Stimulated activated CD8-positive, alpha-beta memory T cell treated with anti-CD3 and anti-CD28 coated beads, Interleukin-7, amount 100 ng/mL, for 24 hours (primary cell): ENCODE results near the gene CYP26A1.
"Not testable (repeated sequence)": the region's sequence is repeated elsewhere in the genome, so short reads cannot be mapped to it uniquely, and the experiment has no call there.

Experiments
- DNase-seq: peaks from one replicate; pipeline ENCODE4 v3.0.0-alpha.2; 2020; ENCODE audit warnings: low read depth

The CYP26A1 gene

DNA sequence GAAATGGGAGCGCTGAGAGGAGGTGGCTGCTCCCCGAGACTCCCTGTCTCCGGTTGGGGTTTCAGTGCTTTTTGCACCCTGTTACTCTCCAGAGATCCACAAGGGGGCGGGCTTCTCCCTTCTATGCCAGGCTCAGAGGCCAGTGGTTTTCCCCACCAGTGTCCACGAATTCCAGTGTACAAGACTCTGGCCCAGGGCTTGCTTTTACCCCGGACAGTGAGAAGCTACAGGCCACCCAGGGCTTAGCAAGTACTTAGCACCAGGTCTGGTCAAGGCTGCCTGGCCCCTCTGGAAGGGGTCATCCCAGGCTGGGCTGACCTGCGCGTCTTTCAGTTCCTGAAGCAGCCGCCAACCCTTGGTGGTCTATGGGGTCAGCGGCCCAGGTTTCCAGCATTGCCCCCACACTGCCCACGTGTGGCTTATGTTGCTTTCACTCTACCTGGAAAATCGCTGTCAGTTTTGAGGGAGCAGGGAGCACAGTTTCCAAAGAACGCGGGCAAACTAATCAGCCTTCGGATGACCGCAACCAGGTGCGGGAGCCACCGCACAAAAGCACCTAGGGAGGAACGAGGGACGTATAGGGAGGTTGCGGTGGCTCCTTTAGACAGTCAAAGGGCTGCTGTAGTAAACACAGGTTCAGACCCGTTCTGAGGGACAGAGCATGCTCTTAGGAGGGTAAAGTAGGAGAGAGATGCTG lies 6.8 kb downstream of the CYP26A1 start:
- DNase-seq, result no peak

GRCh38 chr10:93081318-93081717 lies 7.6 kb downstream of the CYP26A1 start:
- no peak for DNase-seq

DNA sequence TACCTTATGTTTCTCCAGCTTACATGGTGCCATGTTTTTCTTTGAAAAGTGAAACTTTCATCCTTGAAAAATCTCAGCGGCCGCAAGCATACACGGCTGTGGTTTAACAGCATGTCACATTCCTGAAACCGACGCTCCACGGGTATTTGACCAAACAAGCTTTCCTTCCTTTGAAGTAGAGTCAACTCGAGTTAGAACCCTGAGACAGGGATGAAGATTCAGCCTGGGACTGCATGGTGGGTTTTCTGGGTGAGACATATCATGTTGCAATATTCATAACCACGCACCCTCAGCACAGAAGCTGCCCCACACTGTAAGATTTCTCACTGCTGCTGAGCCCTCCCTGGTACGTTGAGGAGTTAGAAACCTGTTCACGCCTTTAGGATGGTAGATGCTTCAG lies 8.1 kb downstream of the CYP26A1 start:
- no peak for DNase-seq

DNA sequence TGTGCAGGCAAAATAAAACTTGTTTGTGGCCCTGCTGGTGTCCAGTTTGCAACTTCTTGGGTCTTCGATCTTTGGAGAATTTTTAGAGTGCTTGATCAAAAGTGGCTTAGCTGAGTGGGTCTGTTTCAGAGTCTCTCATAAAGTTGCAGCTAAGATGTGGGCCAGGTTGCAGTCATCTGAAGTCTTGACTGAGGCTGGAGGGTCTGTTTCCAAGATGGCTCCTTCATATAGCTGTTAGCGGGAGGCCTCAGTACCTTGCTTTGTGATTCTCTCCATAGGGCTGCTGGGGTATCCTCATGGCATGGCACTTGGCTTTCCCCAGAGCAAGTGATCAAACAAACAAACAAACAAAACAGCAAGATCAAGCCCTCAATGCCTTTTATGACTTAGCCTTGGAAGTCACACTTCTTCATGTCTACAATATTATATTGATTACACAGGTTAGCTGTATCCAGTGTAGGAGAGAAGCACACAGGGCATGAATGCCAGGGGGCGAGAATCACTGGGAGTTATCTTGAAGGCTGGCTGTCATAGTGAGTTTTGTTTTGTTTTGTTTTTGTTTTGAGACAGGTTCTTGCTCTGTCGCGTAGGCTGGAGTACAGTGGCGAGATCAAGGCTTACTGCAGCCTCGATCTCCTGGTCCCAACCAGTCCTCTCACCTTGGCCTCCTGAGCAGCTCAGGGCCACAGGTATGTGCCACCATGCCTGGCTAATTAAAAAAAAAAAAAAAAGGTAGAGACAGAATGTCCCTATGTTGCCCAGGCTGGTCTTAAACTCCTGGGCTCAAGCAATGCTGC lies 10.2 kb downstream of the CYP26A1 start:
- DNase-seq, result no peak

GRCh38 chr10:93085272-93085859 lies 11.7 kb downstream of the CYP26A1 start:
- no peak for DNase-seq

- no peak for DNase-seq
Observed at GRCh38 chr10:93086289-93086688, 12.6 kb downstream of the CYP26A1 start.

DNA sequence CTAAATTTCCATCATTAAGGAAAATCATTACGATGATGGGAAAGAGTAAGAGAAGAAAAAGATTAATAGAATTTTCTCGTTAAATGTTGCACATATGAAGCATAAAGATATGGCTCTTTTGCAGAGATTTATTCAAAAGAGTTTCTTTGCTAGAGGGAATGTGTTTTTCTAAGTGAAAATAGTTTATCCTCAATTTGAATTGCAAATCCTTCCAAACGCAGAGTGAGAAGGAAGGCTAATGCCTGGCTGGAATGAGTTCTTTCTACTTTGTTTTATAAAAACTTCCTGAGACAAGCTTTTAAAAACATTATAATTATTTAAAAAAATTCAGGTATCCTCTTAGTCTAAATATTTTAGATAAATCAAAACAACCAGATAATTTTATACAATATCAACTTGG lies 14.2 kb downstream of the CYP26A1 start:
- no peak for DNase-seq

GRCh38 chr10:93088466-93088865 lies 14.8 kb downstream of the CYP26A1 start:
- DNase-seq, result no peak

DNA sequence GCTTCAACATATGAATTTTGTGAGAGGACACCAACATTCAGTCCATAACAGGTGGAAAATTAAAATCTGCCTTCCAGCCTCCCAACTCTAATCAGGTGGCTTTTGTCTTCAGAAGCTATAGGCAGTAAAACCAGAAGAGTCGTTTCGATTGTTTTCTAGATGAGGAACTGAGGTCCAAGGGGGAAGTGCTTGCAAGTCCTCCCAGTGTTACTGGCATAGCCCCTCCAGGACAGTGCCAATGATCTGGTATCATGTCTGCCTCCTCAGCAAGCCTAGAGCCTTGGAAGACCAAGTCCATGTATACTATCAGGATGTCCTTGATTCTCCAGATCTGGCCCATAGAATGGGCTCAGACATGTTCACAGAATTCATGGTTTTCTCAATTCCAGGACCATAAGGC lies 16.9 kb downstream of the CYP26A1 start:
- DNase-seq, result no peak

DNA sequence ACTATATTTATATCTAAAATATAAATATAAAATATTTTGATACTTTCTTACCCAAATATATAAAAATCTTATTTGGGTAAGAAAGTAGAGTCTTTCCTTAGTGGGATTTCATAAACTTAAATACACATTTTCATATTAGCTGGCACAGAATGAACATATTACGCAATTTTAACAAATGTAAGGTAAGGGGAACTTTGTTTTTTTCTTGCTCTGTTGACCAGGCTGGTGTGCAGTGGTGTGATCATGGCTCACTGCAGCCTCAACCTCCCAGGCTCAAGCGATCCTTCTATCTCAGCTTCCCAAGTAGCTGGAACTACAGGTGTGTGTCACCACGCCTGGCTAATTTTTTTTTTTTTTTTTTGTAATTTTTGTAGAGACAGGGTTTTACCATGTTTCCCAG lies 18.3 kb downstream of the CYP26A1 start:
- no peak for DNase-seq

DNA sequence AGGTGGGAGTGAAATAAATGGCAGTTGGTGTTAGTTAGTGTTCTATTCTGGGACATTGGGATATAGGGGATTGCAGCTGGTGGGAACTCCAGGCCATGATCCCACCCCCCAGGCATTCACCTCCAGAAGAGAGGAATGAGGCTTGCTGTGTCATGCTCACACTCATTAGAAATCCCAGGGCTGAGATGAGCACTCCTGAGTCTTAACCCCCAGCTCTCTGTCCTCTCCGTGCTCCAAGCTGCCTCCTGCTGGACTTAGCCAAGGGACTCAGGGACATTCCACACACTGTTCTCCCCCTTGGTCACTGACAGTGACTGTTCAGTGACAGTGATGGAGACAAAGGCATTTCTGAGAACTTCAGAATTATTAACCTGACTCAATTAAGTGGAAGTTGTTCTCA lies 21.5 kb downstream of the CYP26A1 start:
- no peak for DNase-seq

DNA sequence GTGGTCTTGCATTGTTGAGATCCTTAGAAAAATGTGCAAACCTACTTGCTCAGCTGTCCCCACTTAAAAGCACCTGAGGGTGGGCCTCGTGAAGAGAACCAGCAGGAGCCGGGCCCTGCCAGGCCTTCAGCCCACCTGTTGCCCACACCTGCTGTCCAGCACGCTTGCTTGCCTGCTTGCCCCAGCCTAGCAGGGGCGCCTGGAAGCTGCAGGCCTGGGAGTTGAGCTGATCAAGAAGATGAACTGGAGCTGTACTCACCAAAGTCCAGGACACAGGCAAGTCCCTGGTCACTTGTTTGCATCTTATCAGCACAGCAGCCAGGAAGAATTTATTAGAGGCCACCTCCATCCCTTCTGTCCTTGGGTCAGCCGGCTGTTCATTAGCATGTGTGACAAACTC lies 23.2 kb downstream of the CYP26A1 start:
- DNase-seq, result no peak

DNA sequence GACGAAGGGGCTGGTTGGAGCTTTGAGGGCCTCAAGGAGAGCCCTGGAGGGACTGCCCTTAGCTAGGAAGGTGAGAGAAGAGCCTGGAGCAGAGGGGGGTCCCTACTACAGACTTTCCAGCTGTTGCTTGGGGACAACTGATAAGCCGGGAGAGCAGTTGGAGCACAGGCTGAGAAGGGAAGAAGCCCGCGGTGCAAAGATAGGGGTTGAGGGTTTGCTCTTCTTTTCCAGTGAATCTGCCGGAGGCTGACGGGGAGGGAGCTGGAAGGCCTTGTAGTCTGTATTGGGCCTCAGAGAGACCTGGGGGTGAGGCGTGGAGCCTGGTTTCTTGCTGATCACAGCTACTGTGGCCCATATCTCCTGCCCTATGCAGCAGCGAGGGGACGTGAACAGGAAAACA lies 23.7 kb downstream of the CYP26A1 start:
- DNase-seq, result no peak

DNA sequence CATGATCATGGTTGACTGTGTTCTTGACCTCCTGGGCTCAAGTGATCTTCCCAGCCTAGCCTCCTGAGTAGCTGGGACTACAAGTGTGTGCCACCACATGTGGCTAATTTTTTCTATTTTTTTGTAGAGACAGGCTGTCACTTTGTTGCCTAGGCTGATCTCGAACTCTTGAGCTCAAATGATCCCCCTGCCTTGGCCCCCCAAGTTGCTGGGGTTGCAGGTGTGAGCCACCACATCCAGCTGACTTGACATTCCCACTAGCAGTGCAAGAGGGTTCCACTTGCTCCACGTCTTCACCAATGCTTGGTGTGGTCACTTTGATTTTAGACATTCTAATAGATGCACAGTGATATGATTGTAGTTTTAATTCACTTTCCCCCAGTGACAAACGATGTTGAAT lies 25.1 kb downstream of the CYP26A1 start:
- no peak for DNase-seq

DNA sequence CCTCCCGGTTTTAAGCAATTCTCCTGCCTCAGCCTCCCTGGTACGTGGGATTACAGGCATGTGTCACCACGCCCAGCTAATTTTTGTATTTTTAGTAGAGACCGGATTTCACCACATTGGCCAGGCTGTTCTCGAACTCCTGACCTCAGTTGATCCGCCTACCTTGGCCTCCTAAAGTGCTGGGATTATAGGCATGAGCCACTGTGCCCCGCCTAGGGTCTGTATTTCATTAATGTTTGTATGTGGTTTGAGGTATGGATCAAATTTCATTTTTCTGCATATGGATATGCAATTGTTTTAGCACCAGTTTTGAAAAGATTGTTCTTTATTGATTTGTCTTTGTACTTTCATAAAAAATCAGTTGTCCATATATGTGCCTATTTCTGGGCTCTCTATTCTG lies 26.0 kb downstream of the CYP26A1 start:
- no peak for DNase-seq

- not testable (repeated sequence) for DNase-seq
Observed at GRCh38 chr10:93101148-93101547, 27.5 kb downstream of the CYP26A1 start.

DNA sequence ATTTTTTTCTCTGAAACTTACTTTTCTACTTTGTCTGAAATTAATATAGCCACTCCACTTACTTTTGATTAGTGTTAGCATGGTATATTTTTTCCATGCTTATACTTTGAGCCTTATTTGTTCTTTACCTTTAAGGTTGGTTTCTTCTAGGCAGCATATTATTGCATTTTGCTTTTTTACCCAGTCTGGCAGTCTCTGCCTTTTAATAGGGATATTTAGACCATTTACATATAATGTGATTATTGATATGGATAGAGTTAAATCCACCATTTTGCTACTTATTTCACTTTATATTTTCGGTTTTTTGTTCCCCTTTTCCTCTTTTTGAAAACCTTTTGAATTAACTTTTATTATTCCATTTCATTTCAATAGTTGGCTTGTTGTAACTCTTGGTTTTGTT lies 30.3 kb downstream of the CYP26A1 start:
- no peak for DNase-seq

DNA sequence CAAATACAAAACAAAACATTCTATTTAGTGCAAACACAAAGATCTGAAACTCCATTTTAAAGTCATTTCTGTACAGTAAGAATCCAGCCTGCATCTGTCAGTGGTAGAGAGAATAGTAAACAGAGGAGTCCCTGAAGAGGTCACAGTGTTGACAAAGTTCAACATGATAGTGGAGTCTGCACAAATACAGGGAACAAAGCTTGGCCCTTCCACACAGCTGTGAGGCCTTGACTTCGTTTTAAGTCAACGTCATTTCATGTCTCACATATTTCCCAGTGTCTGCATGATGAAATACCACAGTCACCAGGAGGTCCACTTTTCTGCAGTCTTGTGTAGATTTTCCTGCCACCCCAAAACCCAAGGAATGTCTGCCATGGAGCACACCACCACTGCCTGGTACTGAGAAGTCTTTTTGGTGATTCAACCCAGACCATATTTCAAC lies 33.0 kb downstream of the CYP26A1 start:
- DNase-seq, result no peak

DNA sequence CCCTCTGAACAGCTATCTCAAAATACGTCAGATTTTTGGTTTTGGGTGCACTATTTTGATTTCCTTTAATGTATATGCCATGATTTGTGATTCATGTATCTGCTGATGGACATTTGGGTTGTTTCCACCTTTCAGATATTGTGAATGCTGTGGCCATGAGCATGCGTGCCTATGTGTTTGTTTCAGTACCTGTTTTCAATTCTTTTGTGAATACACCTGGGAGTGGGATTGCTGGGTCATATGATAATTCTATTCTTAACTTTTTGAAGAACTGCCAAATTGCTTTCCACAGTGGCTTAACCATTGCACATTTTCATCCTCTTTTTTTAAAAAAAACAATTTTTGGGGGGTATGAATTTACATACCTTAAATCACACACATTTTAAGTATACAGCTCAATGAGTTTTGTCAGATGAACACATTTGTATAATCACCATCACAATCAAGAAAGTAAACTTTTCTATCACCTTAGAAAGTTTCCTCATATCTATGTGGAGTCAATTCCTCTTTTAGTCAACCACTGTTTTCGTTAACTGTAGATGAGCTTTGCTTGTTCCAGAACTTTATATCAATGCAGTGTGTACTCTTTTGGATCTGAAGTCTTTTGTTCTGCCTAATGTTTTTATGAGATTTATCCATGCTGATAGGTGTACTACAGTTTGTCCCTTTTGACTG lies 36.9 kb downstream of the CYP26A1 start:
- DNase-seq, result no peak

GRCh38 chr10:93113042-93113441 lies 39.3 kb downstream of the CYP26A1 start:
- DNase-seq, result no peak

- peak; percentile 43 for DNase-seq
Observed at GRCh38 chr10:93115661-93116383, 42.1 kb downstream of the CYP26A1 start.

DNA sequence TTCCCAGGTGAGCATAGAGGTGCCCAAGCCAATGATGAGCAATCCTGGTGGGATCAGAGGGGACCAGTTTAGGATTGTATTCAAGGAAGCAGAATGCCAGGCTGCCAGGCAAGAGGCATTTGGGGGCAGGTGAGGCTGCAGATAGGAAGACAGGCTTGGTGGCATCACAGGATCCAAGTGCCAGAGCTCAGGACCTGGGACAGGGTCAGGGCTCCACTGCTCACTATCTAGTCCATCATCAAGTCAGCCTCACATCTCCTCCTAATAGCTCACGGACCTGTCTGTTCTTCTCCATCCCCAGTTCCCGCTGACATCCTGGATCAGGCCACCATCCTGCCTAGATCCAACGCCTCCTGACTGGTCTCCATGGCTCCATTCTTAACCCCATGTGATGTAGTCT lies 47.6 kb downstream of the CYP26A1 start:
- no peak for DNase-seq
